Activated T-helper 1 cell treated with Interleukin-2 at 50 U/mL for 16 hours (primary cell): ENCODE measurements around the gene SMYD4.
"Not testable (repeated sequence)": the region's sequence is repeated elsewhere in the genome, so short reads cannot be mapped to it uniquely, and the experiment has no call there.

Experiments
- DNase-seq: peaks from one replicate; pipeline ENCODE4 v3.0.0-alpha.2; 2020; ENCODE audit warnings: low read depth

The SMYD4 gene, protein sequence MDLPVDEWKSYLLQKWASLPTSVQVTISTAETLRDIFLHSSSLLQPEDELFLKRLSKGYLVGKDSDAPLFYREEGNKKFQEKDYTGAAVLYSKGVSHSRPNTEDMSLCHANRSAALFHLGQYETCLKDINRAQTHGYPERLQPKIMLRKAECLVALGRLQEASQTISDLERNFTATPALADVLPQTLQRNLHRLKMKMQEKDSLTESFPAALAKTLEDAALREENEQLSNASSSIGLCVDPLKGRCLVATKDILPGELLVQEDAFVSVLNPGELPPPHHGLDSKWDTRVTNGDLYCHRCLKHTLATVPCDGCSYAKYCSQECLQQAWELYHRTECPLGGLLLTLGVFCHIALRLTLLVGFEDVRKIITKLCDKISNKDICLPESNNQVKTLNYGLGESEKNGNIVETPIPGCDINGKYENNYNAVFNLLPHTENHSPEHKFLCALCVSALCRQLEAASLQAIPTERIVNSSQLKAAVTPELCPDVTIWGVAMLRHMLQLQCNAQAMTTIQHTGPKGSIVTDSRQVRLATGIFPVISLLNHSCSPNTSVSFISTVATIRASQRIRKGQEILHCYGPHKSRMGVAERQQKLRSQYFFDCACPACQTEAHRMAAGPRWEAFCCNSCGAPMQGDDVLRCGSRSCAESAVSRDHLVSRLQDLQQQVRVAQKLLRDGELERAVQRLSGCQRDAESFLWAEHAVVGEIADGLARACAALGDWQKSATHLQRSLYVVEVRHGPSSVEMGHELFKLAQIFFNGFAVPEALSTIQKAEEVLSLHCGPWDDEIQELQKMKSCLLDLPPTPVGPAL

DNA sequence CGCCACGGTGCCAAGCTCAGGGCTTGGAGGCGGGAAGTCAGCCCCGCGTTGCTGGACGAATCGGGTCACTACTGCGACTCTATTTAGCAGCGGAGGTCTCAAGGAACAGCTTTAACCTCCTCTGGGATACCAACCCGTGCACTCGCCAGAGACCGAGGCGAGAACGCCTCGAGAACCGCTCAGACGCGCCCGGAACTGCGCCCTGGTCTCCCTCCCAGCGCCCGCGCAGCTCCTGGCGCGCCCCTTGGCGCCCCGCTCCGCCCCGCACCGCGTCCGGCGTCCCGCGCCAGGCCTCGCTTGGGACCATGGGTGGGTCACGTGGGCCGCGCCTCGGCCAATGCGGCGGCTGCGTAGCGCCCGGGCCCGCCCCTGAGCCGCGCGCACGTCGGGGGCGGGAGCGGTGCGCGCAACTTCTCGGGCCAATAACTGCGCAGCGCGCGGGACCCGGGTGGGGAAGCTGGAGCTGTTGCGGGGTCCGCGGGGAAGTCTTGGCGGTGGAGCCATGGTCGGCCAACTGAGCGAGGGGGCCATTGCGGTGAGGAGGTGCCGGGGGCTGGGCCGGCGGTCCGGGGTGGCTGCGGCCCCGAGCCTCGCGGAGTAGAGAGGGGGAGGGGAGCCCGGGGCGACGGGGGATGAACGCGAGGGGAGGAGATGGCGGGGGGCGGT, at the start of gene SMYD4, which contains the start of gene RPA1:
TSS of gene SMYD4 (minus strand) at position 311 of the 666 bp plus-strand sequence. CDS start 1,908 bp downstream, outside the sequence.
TSS of gene RPA1 (plus strand) at position 414 of the 666 bp plus-strand sequence. CDS start at position 503, 89 bp downstream.
- peak; percentile 86 for DNase-seq

DNA sequence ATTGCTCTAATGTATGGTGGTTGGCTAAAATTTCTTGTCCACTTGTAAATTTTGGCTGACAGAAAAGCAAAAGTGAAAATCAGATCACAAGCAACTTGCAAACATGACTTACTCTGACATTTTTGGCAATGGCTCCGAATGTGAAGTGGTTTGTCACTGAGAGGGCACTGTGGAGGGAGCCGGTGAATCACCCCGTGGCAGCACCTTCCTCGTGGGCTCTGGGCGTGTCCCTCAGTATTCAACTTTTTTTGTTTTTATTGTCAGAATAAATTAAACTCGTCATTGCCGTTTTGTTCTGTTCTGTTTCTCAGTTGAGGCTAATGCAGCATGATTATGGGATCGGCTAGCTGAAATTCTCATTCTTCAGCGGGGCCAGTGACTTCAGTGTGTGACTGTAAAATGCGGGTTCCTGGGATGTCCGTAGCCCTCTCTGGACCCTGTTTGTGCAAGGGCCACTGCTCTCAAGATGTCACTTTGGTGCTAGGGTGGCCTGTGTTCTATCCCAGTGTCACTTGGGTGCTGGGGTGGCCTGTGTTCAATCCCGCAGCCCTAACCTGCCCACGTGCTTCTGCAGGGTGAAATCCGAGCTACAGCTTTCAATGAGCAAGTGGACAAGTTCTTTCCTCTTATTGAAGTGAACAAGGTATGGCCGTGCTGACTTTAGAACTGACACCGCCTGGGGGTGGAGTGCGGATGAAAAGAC, 48.9 kb upstream of the SMYD4 start:
- DNase-seq: no peak

DNA sequence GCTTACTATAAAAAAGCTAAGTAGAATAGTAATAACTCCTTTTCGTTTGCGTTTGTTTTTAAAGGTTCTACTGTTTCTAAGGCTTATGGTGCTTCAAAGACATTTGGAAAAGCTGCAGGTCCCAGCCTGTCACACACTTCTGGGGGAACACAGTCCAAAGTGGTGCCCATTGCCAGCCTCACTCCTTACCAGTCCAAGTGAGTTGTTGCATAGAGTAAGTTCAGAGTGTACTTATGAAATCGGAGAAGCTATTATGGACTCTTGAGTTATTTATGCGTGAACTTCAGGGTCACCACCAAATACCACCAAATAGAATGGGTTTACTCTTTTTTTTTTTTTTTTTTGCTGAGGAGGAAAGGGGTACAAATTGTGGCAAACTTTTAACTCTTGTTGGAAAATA, 45.9 kb upstream of the SMYD4 start:
- no peak for DNase-seq

DNA sequence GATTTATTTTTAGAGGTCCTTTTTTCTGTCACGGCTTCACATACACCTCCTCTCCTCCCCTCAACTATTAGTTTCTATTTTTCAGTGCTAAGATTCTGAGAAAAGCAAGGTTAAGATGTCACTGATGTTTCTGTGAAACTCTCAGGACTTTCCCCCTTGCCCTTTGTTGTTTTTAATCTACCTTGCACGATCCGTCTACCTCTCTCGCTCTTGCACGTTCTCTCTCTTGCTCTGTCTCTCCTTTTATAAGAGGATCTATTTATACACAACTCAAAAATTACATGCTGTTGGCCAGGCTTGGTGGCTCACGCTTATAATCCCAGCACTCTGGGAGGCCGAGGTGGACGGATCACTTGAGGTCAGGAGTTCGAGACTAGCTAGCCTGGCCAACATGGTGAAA, 43.7 kb upstream of the SMYD4 start:
- DNase-seq: no peak

DNA sequence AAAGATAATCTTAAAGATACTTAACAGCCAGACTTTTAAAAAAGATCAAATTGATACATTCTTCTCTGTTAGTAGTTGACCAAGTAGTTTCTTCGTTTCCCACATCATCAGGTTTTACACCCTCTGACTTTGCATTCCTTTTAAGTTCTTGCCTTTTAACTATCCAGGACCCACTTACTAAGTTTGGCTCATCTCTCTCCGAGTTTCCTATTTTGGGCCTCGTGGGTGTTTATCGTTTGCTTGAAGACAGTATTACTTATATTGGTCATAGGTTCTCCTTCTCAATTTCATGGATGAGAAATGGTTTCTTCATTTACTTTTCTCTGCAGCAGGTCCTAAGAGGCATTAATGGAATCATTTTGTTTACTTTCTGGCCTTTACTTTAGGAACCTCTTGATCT, 43.3 kb upstream of the SMYD4 start:
- DNase-seq: no peak

DNA sequence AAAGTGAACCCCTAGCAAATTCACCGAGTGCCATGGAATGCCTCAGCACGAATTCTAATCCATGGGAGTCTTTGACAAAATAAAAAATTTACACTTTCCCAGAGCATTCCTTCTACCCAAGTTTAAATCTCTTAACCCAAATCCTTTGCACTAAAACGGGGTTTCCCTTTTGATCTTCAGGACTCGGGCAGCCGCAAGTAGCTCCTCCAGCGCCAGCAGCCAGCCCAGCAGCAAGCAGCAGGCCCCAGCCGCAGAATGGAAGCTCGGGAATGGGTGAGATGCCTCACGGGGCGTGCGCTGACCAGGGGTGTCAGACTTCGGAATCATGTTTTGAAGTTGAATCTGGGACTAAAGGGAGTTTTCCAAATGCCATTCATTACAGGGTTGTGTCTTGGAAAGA, 42.6 kb upstream of the SMYD4 start:
- no peak for DNase-seq

DNA sequence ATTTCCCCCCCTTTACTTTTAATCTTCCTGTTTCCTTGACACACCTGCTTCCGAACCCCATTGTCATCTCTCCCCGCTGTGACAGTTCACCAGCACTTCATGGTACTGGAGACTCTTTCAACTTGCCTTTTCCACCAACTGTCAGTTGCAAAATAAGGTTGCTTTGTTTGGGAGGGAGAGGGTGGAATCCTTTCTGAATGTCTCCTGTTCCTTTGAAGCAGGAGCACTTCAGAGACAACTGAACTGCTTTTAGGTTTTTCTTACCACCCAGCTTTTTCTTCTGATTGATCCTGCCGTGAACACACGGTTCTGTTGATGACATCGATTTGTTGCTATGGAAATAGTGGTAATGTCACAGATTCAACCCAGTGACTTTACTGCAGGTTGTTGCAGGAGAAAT, 42.1 kb upstream of the SMYD4 start:
- DNase-seq: no peak

DNA sequence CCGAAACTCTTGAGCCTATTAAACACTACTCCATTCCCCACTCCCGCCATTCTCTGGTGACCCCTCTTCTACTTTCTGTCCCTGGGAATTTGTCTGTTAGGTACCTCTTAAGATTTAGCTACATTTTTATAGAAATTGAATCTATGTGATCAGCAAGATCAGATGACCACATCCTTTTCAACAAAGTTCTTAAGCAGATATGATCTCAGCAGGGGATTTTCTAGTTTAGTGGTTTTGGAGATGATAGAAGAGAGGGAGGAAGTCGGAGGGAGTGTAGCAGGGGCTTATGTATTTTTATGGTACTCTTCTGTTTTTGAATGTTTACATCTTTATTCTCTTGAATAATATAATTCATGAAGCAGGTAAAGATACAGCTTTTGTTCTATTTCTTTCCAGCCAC, 40.9 kb upstream of the SMYD4 start:
- no peak for DNase-seq

DNA sequence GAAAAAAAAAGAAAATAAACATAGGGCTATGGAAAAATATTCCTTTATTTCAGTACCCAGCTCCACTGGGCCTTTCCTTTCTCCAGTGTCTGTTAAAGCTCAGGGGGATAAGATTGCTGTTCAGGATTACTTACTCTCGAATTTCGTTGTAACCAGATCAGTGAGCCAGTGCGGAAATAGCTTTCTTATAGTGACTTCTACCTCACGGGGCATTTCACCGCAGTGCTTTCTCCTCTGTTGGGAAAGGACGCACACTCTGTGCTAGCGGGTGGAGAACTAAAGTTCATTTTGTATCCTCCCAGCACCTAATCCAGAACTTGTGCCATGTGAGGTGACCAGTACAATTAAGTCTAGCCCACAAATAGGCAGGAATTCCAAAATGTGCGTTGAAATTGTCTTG, 38.4 kb upstream of the SMYD4 start:
- no peak for DNase-seq

DNA sequence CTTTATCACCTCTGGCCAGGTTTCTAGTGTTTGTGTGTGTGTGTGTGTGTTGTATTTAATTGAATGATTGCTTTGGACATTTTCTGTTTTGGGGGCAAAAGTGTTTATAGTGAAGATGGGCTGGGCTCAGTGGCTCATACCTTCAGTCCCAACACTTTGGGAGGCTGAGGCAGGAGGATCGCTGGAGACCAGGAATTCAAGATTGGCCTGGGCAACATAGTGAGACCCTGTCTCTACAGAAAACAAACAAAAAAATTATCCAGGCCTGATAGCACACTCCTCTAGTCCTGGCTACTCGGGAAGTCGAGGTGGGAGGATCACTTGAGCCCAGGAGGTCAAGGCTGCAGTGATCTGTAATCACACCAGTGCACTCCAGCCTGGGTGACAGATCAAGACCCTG, 37.6 kb upstream of the SMYD4 start:
- no peak for DNase-seq

DNA sequence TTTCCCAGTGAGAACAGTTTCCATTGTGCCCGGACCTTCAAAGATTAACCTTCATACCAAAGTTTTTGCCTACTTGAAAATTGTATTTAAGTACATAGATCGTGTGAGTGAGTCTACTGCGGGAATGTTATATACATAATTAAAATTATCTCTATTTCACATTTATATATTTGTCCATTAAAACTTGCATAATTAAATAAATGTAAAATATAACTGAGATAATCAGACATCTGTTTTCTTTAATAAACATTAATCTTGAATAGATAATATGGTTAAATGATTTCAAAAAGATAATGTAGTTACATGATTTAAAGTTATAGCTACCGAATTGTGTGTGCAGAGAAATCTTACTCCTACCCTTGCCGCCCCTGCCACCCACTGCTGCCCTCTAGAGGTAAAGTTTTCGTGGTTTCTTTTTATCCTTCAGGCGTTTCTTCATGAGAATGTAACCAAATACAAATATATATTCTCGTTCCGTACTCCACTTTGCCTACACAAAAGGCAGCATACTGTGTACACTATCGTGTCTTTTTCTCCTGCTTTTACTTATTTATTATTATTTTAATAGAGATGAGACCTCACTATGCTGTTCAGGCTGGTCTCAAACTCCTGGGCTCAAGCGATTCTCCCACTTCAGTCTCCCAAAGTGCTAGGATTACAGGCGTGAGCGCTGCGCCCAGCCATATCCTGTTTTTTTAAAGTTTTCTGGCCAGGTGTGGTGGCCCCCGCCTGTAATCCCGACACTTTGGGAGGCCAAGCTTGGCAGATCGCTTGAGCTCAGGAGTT, 35.7 kb upstream of the SMYD4 start:
- peak; percentile 20 for DNase-seq

DNA sequence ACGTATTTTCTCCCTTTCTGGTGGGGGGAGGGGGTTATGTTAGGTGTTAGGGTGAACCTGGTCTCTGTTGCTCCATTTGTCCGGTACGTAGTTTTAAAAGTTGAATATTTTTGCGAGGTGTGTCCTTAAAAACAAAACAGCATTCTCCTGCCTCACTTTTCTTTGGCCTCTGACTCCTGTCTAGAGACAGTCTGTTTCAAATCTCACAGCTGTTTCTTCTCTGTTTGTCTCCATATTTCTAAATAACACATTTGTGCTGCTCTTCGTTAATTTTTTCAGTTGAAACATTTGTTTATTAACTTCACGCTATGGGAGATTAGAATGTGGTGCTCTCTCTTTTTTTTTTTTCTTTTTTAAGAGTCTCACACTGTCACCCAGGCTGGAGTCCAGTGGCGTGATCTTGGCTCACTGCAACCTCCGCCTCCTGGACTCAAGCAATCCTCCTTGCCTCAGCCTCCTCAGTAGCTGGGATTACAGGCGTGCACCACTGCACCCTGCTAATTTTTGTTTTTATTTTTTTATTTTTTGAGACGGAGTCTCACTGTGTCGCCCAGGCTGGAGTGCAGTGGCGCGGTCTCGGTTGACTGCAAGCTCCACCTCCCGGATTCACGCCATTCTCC, 31.8 kb upstream of the SMYD4 start:
- no peak for DNase-seq

DNA sequence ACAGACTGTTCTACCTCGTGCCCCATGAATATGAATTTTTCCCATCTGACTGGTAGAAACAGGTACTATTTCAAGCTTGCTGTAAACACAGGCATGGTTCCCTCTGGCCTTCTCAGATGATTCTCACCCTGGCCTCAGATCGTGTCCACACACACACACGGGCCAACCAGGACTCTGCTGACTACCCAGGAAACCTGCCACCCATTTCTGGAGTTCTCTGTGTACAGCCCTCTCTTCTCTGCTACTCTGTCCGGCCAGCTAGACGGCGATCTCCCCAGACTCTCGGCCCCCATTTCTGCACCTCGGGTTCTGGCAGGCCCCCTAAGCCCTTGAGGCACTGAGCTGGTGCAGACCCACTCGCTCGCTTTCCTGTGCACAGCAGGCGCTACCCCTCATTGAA, 31.3 kb upstream of the SMYD4 start:
- no peak for DNase-seq

DNA sequence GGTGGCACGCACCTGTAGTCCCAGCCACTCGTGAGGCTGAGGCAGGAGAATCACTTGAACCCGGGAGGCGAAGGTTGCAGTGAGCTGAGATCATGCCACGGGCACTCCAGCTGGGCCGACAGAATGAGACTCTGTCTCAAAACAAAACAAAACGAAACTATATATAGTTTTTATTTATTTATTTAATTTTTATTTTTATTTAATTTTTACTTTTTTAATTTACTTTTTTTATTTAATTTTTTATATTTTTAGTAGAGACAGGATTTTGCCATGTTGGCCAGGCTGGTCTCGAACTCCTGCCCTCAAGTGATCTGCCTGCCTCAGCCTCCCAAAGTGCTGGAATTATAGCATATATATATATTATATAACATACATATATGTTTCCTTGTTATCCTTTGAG, 26.8 kb upstream of the SMYD4 start:
- not testable (repeated sequence) for DNase-seq

DNA sequence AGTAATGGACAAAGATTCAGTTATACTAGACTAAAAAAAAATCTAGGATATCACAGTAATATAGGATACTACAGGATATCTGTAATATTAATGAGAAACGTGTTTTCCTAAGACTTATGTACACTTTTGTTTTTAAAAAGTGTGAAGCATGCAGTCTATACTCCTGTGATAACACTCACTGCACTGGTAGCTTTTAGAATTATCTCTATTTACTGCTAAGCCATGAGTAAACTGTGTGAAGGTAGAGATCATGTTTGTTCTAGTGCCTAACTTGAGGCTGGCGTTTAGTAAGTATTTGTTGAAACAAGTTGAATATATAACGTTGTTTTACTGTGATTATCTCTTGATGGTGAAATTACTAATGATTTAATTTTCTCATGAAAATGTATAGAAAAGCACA, 24.0 kb upstream of the SMYD4 start:
- DNase-seq: no peak

DNA sequence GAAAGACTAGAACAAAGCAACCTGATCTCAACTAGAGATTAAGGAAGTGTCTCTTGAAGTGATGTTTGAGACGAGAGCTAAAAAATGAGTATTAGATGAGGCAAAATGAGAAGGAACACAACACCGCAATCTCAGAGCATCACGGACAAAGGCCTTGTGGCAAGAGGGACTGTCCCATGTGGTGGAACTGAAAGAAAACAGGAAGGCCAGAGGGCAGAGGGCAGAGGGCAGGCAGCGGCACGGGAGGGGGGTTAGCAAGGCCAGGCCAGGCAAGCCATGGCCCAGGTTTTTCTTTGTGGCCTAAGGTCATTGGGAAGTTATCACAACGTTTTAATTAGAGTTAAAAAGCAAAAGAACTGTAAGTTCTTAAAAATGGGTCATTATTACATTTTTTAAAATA, 22.6 kb upstream of the SMYD4 start:
- no peak for DNase-seq

DNA sequence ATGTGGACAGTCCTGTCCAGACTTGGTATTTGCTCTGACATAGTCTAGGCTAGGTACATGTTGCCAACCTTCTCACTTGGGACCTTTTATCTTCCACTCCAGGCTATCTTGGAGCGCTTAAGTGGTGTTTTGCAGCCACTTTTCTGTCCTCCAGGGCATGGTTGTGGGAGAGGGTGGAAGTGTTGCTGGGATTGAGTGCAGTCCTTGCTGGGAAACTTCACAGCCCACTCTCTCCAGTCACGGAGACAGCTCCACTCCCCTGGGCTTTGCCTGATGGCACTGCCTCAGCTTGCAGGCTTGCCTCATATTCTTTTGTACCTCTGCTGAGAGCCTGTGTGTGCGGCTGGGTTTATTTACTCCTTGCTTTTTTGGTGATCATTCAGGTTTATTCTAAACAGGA, 17.5 kb upstream of the SMYD4 start:
- no peak for DNase-seq

DNA sequence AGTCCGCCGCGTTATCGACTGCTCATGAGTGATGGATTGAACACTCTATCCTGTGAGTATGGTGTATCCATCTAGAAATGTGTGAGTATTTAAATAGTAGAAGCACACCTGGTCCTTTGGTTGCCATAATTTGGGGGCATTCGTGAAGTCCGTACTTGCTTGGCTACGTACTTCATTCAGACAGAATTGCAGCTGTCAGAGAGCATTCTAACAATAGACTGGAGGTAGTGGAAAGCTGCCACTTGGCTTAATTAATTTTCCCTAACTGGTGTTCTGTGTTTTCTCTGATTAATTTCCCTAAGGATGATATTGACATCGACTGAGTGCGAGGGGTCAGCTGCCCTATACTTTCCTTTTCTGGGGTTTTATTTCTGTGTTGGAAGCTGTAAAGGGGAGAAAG, 14.2 kb upstream of the SMYD4 start:
- DNase-seq: no peak

DNA sequence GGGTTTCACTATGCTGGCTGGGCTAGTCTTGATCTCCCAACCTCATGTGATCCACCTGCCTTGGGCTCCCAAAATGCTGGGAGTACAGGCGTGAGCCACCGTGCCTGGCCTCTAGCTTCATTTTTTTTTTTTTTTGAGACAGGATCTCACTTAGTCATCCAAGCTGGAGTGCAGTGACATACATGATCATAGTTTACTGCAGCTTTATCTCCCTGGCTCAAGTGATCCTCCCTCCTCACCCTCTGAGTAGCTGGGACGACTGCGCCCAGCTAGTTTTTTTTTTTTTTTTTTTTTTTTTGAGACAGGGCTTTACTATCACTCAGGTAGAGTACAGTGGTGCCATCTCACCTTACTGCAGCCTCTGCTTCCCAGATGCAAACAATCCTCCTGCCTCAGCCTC, 9.8 kb upstream of the SMYD4 start:
- DNase-seq: no peak

DNA sequence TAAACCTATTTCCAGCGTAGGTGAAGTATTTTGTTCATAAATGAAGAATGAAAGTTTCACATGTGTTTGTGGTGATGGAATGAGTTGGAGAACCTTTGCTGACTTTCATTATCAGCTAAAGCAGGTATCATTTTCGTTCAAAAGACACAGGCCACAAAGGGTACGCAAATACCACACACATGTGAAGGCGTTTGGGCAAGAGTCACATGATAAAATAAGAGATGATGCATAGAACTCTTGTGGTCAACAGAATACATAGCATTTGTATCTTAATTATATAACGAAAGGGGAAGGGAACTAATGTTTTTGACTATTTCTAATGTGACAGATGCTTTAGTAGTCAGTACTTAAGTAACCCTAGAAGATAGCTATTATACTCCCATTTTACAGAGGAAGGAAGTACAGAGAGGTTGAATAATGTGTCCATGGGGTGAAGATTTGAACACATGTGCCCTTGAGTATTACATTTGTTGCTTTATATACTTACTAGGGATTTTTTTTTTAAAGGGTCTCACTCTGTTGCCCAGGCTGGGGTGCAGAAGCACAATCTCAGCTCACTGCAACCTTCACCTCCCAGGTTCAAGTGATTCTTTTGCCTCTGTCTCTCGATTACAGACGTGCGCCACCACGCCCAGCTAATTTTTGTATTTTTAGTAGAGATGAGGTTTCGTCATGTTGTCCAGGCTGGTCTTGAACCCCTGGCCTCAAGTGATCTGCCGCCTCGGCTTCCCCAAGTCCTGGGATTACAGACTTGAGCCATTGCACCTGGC, 4.9 kb upstream of the SMYD4 start:
- DNase-seq: no peak
